DMS153 (cell line): Measurements from ENCODE around the gene HBQ1.
A peak's percentile ranks its signal among the peaks of the same experiment; 100 is the strongest.
"Not testable (repeated sequence)": the region's sequence is repeated elsewhere in the genome, so short reads cannot be mapped to it uniquely, and the experiment has no call there.

Experiments used
- DNase-seq: peaks from one replicate; lab custom pipeline; 2025; lab: John Stamatoyannopoulos, UW

HBQ1 gene

GRCh38 chr16:176477-177382 is 3.5 kb upstream of the HBQ1 start, which contains the start of gene HBA1:
Gene HBA1, plus strand, starts transcription at chr16:176680. Its CDS starts 37 bp downstream, at chr16:176717.
- not testable (repeated sequence) for DNase-seq

DNA sequence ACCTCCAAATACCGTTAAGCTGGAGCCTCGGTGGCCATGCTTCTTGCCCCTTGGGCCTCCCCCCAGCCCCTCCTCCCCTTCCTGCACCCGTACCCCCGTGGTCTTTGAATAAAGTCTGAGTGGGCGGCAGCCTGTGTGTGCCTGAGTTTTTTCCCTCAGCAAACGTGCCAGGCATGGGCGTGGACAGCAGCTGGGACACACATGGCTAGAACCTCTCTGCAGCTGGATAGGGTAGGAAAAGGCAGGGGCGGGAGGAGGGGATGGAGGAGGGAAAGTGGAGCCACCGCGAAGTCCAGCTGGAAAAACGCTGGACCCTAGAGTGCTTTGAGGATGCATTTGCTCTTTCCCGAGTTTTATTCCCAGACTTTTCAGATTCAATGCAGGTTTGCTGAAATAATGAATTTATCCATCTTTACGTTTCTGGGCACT is 2.9 kb upstream of the HBQ1 start:
- no peak for DNase-seq

DNA sequence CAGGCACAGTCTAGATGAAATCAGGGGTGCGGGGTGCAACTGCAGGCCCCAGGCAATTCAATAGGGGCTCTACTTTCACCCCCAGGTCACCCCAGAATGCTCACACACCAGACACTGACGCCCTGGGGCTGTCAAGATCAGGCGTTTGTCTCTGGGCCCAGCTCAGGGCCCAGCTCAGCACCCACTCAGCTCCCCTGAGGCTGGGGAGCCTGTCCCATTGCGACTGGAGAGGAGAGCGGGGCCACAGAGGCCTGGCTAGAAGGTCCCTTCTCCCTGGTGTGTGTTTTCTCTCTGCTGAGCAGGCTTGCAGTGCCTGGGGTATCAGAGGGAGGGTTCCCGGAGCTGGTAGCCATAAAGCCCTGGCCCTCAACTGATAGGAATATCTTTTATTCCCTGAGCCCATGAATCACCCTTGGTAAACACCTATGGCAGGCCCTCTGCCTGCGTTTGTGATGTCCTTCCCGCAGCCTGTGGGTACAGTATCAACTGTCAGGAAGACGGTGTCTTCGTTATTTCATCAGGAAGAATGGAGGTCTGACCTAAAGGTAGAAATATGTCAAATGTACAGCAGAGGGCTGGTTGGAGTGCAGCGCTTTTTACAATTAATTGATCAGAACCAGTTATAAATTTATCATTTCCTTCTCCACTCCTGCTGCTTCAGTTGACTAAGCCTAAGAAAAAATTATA is 2.1 kb upstream of the HBQ1 start:
- DNase-seq, result peak; percentile 34

GRCh38 chr16:178668-179015 is 1.6 kb upstream of the HBQ1 start:
- DNase-seq, result no peak

DNA sequence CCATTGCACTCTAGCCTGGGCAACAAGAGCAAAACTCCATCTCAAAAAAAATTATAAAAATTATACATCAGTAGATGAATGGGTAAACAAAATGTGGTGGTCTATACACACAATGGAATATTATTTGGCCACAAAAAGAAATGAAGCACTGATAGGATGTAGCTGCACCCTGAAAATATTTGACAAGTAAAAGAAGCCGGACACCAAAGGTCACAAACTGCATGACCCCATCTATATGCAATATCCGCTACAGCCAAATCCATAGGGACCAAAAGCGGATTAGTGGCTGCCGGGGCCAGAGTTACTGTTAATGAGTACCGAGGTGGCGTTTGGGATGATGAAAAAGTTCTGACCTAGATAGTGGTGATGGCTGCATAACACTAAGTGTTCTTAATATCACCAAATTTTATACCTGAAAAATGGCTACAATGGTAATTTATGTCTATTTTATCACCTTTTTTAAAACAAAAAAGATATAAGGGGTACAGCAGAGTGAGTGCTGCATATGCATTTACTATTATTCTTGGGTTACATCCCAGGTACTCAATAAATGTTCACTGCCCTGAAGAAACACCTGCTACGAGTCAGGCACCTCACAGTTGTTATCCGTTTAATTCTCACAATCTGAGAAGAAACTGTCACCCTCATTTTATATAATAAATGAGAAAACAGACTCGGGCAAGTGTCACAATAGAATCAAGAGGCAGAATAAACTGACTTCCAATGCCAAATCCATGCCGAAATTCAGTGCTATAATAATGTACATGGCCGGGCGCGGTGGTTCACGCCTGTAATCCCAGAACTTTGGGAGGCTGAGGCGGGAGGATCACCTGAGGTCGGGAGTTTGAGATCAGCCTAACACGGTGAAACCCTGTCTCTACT is 807 bp upstream of the HBQ1 start:
- no peak for DNase-seq

GRCh38 chr16:180681-181564 is 664 bp downstream of the HBQ1 start:
- DNase-seq, result peak; percentile 64

DNA sequence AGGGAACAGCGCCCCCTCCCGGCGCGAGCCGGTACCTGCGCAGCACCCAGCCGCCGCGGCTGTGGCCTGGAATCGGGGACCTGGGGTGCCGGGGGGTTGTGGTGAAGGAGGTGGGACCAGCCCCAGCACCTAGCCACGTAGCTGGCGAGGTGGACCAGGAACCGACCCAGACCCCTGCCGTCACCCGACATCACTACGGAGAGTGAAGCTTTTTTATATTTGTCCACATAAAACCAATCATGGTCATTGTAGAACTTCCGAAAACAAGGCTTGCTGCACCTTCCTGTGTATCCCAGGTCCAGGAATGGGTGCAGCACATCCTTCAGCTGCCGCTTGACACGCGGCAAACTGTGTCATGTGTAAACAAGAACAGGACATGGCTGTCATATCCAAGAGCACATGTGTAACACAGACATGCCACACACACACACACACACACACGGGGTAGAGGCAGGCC is 1.3 kb downstream of the HBQ1 start:
- no peak for DNase-seq

DNA sequence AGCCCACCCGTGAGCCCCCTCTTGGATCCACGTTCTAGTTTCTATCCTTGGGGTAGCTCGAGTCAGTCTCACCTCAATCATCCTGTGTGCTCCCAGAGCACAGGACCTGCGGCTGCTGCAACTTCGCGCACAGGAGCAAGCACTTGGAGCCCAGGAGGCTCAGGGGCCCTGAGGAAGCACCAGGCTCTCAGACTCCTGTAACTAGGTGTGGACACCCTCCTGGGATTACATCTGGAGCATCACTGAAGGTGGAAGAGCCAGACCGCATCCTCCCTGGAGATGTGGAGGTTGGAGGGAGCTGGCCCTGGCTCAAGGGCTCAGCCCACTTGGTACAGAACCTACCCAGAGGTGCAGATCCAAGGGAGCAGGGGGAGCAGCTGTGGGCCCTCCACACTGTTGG is 2.7 kb downstream of the HBQ1 start:
- no peak for DNase-seq

- DNase-seq, result no peak
These were observed 5.0 kb downstream of the HBQ1 start for GRCh38 chr16:185213-185612.

- no peak for DNase-seq
These were observed 5.4 kb downstream of the HBQ1 start for GRCh38 chr16:185691-186090.

DNA sequence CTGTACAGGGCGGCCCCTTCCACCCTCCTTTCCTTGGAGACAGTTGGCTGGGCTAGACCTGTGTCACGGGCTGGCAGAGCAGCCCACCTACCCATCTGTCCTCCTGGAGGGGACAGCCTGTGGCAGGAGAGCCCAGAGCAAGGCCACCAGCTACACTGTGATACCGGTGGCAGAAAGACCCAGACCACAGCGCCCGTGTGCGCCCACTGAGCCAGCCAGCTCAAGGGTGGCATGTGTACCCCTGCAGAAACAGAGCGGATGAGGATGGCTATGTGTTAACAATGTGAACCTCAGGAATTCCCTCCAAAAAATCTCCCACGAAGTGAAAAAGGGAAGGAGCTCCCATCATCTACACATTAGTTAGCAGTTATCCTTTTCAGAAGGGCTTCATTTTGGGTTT is 7.1 kb downstream of the HBQ1 start:
- DNase-seq, result no peak

- no peak for DNase-seq
These were observed 8.4 kb downstream of the HBQ1 start for GRCh38 chr16:188674-189073.

- DNase-seq, result no peak
These were observed 9.4 kb downstream of the HBQ1 start for GRCh38 chr16:189604-190186.

GRCh38 chr16:191831-192230 is 11.6 kb downstream of the HBQ1 start:
- no peak for DNase-seq

GRCh38 chr16:192686-193085 is 12.4 kb downstream of the HBQ1 start:
- no peak for DNase-seq

DNA sequence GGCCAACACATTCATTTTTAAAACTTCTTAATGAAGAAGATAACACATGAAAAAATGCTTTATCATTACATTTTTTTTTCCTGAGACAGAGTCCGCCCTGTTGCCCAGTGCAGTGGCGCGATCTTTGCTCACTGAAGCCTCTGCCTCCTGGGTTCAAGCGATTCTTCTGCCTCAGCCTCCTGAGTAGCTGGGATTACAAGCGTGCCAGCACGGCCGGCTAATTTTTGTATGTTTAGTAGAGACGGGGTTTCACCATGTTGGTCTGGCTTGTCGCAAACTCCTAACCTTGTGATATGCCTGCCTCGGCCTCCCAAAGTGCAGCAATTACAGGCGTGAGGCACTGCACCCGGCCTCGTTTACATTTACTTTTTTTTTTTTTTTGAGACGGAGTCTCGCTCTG is 13.2 kb downstream of the HBQ1 start:
- DNase-seq, result no peak

DNA sequence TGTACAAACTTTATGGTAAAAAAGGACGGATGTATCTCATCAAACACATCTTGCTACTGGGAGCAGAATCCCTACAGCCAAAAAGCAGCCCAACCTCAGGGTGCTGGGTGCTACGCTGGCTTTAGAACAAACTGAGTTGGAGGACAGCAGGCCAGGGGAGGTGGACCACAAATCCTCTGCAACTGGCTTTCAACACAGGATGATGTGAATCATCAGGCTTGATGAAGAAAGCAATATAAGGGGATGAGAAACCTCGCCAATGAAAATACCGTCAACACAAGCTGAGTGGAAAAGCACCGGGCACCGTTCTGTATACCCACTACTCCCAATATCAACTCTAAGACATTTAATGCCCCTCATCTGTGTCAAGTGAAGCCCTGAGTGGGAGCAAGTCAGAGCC is 14.3 kb downstream of the HBQ1 start:
- DNase-seq, result no peak

- no peak for DNase-seq
These were observed 20.1 kb downstream of the HBQ1 start for GRCh38 chr16:200388-200787.

DNA sequence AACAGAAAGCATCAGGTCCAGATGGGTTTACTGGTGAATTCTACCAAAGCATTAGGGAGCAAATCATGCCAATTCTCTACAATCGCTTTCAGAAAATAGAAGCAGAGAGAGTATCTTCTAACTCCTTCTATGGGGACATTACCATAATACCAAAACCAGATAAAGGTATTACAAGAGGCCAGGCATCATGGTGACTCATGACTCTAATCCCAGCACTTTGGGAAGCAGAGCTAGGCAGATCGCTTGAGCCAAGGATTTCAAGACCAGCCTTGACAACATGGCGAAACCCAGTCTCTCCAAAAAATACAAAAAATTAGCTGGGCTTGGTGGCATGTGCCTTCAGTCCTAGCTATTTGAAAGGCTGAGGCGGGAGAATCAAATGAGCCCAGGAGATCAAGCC is 23.0 kb downstream of the HBQ1 start:
- DNase-seq, result no peak

GRCh38 chr16:204046-204445 is 23.8 kb downstream of the HBQ1 start:
- DNase-seq, result not testable (repeated sequence)

DNA sequence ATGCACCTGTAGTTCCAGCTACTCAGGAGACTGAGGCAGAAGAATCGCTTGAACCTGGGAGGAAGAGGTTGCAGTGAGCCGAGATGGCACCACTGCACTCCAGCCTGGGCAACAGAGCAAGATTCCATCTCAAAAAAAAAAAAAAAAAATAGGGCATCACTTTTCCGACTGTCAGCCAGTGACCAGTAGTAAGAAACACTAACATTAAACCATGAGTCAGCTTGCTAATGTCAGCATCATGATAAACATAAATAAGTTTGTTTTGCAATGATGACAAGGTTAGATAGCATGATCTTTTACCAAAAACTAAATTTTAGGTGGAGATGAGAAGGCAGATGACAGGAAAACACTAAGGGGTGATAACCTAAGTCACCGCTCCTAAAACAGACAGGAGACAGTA is 29.1 kb downstream of the HBQ1 start:
- not testable (repeated sequence) for DNase-seq
